Measurements from ENCODE around the gene ZNF678. TPM values are rescaled to one million over a fixed set of nuclear protein-coding genes. Genes with fewer than 3 reads are reported as not detected.

ZNF678 gene
- total RNA-seq, 1 experiment from 2014 or later = 13.0 TPM

- no peak for DNase-seq (ENCODE audit: unreplicated experiment)
- H3K36me3 Mint-ChIP-seq (ENCODE audit: insufficient read depth, unreplicated experiment) = no peaks in the 10 kb centered on the region
- H3K4me1 Mint-ChIP-seq (ENCODE audit: insufficient read depth, unreplicated experiment) = no peaks in the 10 kb centered on the region
- no peaks in the 10 kb centered on the region for H3K9me3 Mint-ChIP-seq (ENCODE audit: unreplicated experiment)
- ChIA-PET CTCF (interaction anchor here (0.5 to 3.3 kb wide), 8 partner anchors 9 to 975 kb away, joined by 3 to 19 read pairs (median 3); partner anchors contain the start of gene ZNF678), POLR2A (interaction anchor here (0.6 kb wide), 1 partner anchor 428 kb away, joined by 3 read pairs; no protein-coding TSS in a partner anchor)
- H3K27ac Mint-ChIP-seq (ENCODE audit: low read depth, unreplicated experiment) = no peak overlapping the region
- no peak overlapping the region for H3K4me3 Mint-ChIP-seq (ENCODE audit: unreplicated experiment)
- intact Hi-C loops (cut with micrococcal nuclease) = loop anchor here (1.0 kb wide), 1 partner anchor 60 kb away; no protein-coding TSS in a partner anchor
- BruUV-seq (replicated peaks) = no TSS peak
- H3K27me3 Mint-ChIP-seq (ENCODE audit: insufficient read depth, unreplicated experiment) = no peaks in the 10 kb centered on the region
- TF ChIP-seq CTCF (IDR thresholded peaks at IDR 0.05; ENCODE audit: unreplicated experiment) = no peak
Observed at GRCh38 chr1:227541796-227542152, 21.6 kb upstream of the ZNF678 start.

- no peaks in the 10 kb centered on the region for H3K4me1 Mint-ChIP-seq (ENCODE audit: insufficient read depth, unreplicated experiment)
- H3K27me3 Mint-ChIP-seq (ENCODE audit: insufficient read depth, unreplicated experiment) = no peaks in the 10 kb centered on the region
- CTCF ChIA-PET = interaction anchor here (0.5 to 3.3 kb wide), 25 partner anchors 10 to 1574 kb away, joined by 3 to 19 read pairs (median 4); partner anchors contain the start of gene ZNF678
- no peaks in the 10 kb centered on the region for H3K9me3 Mint-ChIP-seq (ENCODE audit: unreplicated experiment)
- POLR2A ChIA-PET = interaction anchor here (1.0 kb wide), 1 partner anchor 60 kb away, joined by 3 read pairs; no protein-coding TSS in a partner anchor
- intact Hi-C loops (cut with micrococcal nuclease) = loop anchor here (1.0 kb wide), 1 partner anchor 61 kb away; no protein-coding TSS in a partner anchor
- H3K27ac Mint-ChIP-seq (ENCODE audit: low read depth, unreplicated experiment) = no peak overlapping the region
- peak; percentile 65 for DNase-seq (ENCODE audit: unreplicated experiment)
- peak overlapping the region; percentile 39 for H3K4me3 Mint-ChIP-seq (ENCODE audit: unreplicated experiment)
- BruUV-seq (replicated peaks) = no TSS peak
- peak; percentile 99 for TF ChIP-seq CTCF (IDR thresholded peaks at IDR 0.05; ENCODE audit: unreplicated experiment)
- H3K36me3 Mint-ChIP-seq (ENCODE audit: insufficient read depth, unreplicated experiment) = no peaks in the 10 kb centered on the region
Observed at GRCh38 chr1:227542153-227543120, 20.9 kb upstream of the ZNF678 start.

- H3K27me3 Mint-ChIP-seq (ENCODE audit: insufficient read depth, unreplicated experiment) = no peaks in the 10 kb centered on the region
- BruUV-seq (replicated peaks) = no TSS peak
- H3K9me3 Mint-ChIP-seq (ENCODE audit: unreplicated experiment) = no peaks in the 10 kb centered on the region
- ChIA-PET POLR2A (interaction anchor here (0.6 to 2.9 kb wide), 3 partner anchors 20 to 543 kb away, joined by 3 to 12 read pairs (median 3); partner anchors contain the start of gene ZNF678), CTCF (interaction anchor here (0.6 to 3.3 kb wide), 19 partner anchors 11 to 1119 kb away, joined by 3 to 19 read pairs (median 4); partner anchors contain the start of gene ZNF678)
- no peaks in the 10 kb centered on the region for H3K4me1 Mint-ChIP-seq (ENCODE audit: insufficient read depth, unreplicated experiment)
- no peaks in the 10 kb centered on the region for H3K36me3 Mint-ChIP-seq (ENCODE audit: insufficient read depth, unreplicated experiment)
- H3K27ac Mint-ChIP-seq (ENCODE audit: low read depth, unreplicated experiment) = no peak overlapping the region
- DNase-seq (ENCODE audit: unreplicated experiment) = no peak
- TF ChIP-seq CTCF (IDR thresholded peaks at IDR 0.05; ENCODE audit: unreplicated experiment) = no peak
- intact Hi-C loops (cut with micrococcal nuclease) = no loop called here
- H3K4me3 Mint-ChIP-seq (ENCODE audit: unreplicated experiment) = peak overlapping the region; percentile 39
Observed at GRCh38 chr1:227543283-227544066, 19.9 kb upstream of the ZNF678 start.
